Mesenchymal stem cell (in vitro differentiated cells and primary cell): ENCODE measurements around the gene GANC.
A peak's percentile ranks its signal among the peaks of the same experiment; 100 is the strongest.
"Not testable (repeated sequence)": the region's sequence is repeated elsewhere in the genome, so short reads cannot be mapped to it uniquely, and the experiment has no call there.

Source experiments
- DNase-seq: peaks from one replicate; pipeline ENCODE4 v3.0.0-alpha.2; 2013
- H2AFZ ChIP-seq: one replicate; pipeline ENCODE4 v1.6.1; 2013; ENCODE audit warnings: low read depth, mild to moderate bottlenecking, control low read depth, inconsistent platforms, low read length, moderate library complexity
- H2AK5ac ChIP-seq: 2 replicates; pipeline ENCODE4 v1.6.1; 2013; ENCODE audit warnings: low read length, moderate library complexity, mild to moderate bottlenecking, inconsistent platforms; ENCODE audit not compliant: severe bottlenecking
- H2BK120ac ChIP-seq: one replicate; pipeline ENCODE4 v1.6.1; 2013; ENCODE audit warnings: low read depth, mild to moderate bottlenecking, inconsistent platforms, low read length, moderate library complexity
- H2BK12ac ChIP-seq, 2 experiments: one replicate each; pipeline ENCODE4 v1.6.1; 2013; ENCODE audit warnings: inconsistent platforms in 2 of 2, low read length in 2 of 2, mild to moderate bottlenecking in 2 of 2, moderate library complexity in 2 of 2, control low read depth in 1 of 2
- H2BK15ac ChIP-seq: one replicate; pipeline ENCODE4 v1.6.1; 2013; ENCODE audit warnings: mild to moderate bottlenecking, low read depth, inconsistent platforms; ENCODE audit not compliant: poor library complexity, severe bottlenecking
- H2BK5ac ChIP-seq: 2 replicates; pipeline ENCODE4 v1.6.1; 2013; ENCODE audit warnings: low read depth, mild to moderate bottlenecking, low read length, control low read depth, inconsistent platforms; ENCODE audit not compliant: poor library complexity, severe bottlenecking
- H3K14ac ChIP-seq, 2 experiments: one replicate each; pipeline ENCODE4 v1.6.1; 2013; ENCODE audit warnings: inconsistent platforms in 2 of 2, low read length in 2 of 2, control low read depth in 1 of 2, mild to moderate bottlenecking in 1 of 2, moderate library complexity in 1 of 2
- H3K18ac ChIP-seq, 2 experiments: one replicate each; pipeline ENCODE4 v1.6.1; 2013; ENCODE audit warnings: inconsistent platforms in 2 of 2, low read length in 2 of 2, control low read depth in 1 of 2, low read depth in 1 of 2, mild to moderate bottlenecking in 1 of 2
- H3K23ac ChIP-seq, 2 experiments: one replicate each; pipeline ENCODE4 v1.6.1; 2013; ENCODE audit warnings: inconsistent platforms in 2 of 2, low read length in 2 of 2, mild to moderate bottlenecking in 2 of 2, moderate library complexity in 2 of 2, control low read depth in 1 of 2
- H3K27ac ChIP-seq: 2 replicates; pipeline ENCODE4 v1.5.1; 2013; ENCODE audit warnings: mild to moderate bottlenecking, moderate library complexity, low read length, control low read depth, inconsistent platforms; ENCODE audit not compliant: poor library complexity, severe bottlenecking
- H3K27me3 ChIP-seq, 2 experiments: 2 replicates each; pipeline versions ENCODE4 v1.6.1 to v1.7.0; 2013; ENCODE audit warnings: low read length in 2 of 2, mild to moderate bottlenecking in 2 of 2, moderate library complexity in 2 of 2, control low read depth in 1 of 2, inconsistent platforms in 1 of 2; ENCODE audit not compliant: control insufficient read depth in 1 of 2, insufficient read depth in 1 of 2
- H3K36me3 ChIP-seq, 2 experiments: 2 replicates each; pipeline versions ENCODE4 v1.6.1 to v1.7.0; 2013; ENCODE audit warnings: low read length in 2 of 2, control low read depth in 1 of 2, inconsistent platforms in 1 of 2, low read depth in 1 of 2, mild to moderate bottlenecking in 1 of 2; ENCODE audit not compliant: insufficient read depth in 2 of 2, control insufficient read depth in 1 of 2
- H3K4ac ChIP-seq, 2 experiments: one replicate each; pipeline ENCODE4 v1.6.1; 2013; ENCODE audit warnings: inconsistent platforms in 2 of 2, low read length in 2 of 2, mild to moderate bottlenecking in 2 of 2, moderate library complexity in 2 of 2, control low read depth in 1 of 2, low read depth in 1 of 2
- H3K4me1 ChIP-seq: 2 replicates; pipeline ENCODE4 v1.6.1; 2013; ENCODE audit warnings: low read depth, low read length, control low read depth; ENCODE audit not compliant: control insufficient read depth, insufficient read depth
- H3K4me2 ChIP-seq: 2 replicates; pipeline ENCODE4 v1.6.1; 2013; ENCODE audit warnings: low read length, mild to moderate bottlenecking, inconsistent platforms; ENCODE audit not compliant: poor library complexity, severe bottlenecking
- H3K4me3 ChIP-seq, 2 experiments: 2 replicates each; pipeline versions ENCODE4 v1.5.1 to v1.7.0; 2013; ENCODE audit warnings: low read length in 2 of 2, mild to moderate bottlenecking in 2 of 2, control low read depth in 1 of 2, low read depth in 1 of 2; ENCODE audit not compliant: insufficient read depth in 1 of 2
- H3K79me1 ChIP-seq: replicated peaks from 2 replicates; pipeline ENCODE4 v1.6.1; 2013; ENCODE audit warnings: mild to moderate bottlenecking, control low read depth, low read length, inconsistent platforms; ENCODE audit not compliant: poor library complexity, severe bottlenecking
- H3K9ac ChIP-seq: 2 replicates; pipeline ENCODE4 v1.7.0; 2013; ENCODE audit warnings: mild to moderate bottlenecking, low read length, moderate library complexity
- H3K9me3 ChIP-seq: 2 replicates; pipeline ENCODE4 v1.7.0; 2013; ENCODE audit warnings: mild to moderate bottlenecking, low read length; ENCODE audit not compliant: control insufficient read depth
- H4K8ac ChIP-seq: one replicate; pipeline ENCODE4 v1.6.1; 2013; ENCODE audit warnings: inconsistent platforms, mild to moderate bottlenecking, low read length, moderate library complexity
- H4K91ac ChIP-seq: one replicate; pipeline ENCODE4 v1.6.1; 2013; ENCODE audit warnings: mild to moderate bottlenecking, low read length, inconsistent platforms
- WGBS: methylation state at CpG from one replicate; pipeline ENCODE4 v1.1.7; 2013; ENCODE audit warnings: mixed read lengths; 5-methylcytosine and 5-hydroxymethylcytosine counted together

Gene GANC

DNA sequence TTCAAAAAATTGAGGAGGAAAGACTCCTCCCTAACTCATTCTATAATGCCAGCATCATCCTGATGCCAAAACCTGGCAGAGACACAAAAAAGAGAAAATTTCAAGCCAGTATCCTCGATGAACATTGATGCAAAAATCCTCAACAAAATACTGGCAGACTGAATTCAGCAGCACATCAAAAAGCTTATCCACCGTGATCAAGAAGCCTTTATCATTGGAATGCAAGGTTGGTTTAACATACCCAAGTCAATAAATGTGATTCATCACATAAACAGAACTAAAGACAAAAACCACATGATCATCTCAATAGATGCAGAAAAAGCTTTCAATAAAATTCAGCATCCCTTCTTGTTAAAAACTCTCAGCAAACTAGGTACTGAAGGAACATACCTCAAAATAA, 62.1 kb downstream of the GANC start:
- H3K4me3 ChIP-seq: peak overlapping the region in 1 of 2 experiments; percentile 4
- no peaks in the 10 kb centered on the region for H3K79me1 ChIP-seq
- no peak overlapping the region for H3K9ac ChIP-seq
- H3K23ac ChIP-seq: no peak overlapping the region
- H2BK15ac ChIP-seq: no peak overlapping the region
- no peak overlapping the region for H3K27ac ChIP-seq
- no peaks in the 10 kb centered on the region for H3K27me3 ChIP-seq
- no peak overlapping the region for H4K91ac ChIP-seq
- no peak for DNase-seq
- no peak overlapping the region for H2AFZ ChIP-seq
- WGBS: 92% methylated on average over 2 of the region's 2 CpGs
- H3K18ac ChIP-seq: no peak overlapping the region
- no peak overlapping the region for H3K14ac ChIP-seq
- peaks cover 22% of the 10 kb centered on the region for H3K9me3 ChIP-seq
- H2BK12ac ChIP-seq: no peak overlapping the region
- H3K36me3 ChIP-seq: peaks cover 0 to 34% of the 10 kb centered on the region in 2 experiments
- H3K4me2 ChIP-seq: no peak overlapping the region
- H3K4me1 ChIP-seq: no peaks in the 10 kb centered on the region
- no peak overlapping the region for H2BK120ac ChIP-seq
- no peak overlapping the region for H4K8ac ChIP-seq
- H2BK5ac ChIP-seq: no peak overlapping the region
- no peak overlapping the region for H3K4ac ChIP-seq
- H2AK5ac ChIP-seq: no peak overlapping the region

DNA sequence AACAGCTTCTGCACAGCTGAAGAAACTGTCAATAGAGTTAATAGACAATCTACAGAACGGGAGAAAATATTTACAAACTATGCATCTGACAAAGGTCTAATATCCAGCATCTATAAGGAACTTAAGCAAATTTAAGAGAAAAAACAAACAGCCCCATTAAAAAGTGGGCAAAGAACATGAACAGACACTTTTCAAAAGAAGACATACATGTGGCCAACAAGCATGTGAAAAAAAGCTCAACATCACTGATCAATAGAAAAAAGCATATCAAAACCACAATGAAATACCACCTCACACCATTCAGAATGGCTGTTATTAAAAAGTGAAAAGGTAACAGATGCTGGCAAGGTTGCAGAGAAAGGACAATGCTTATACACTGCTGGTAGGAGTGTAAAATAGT, 63.6 kb downstream of the GANC start:
- H3K23ac ChIP-seq: not testable (repeated sequence)
- WGBS: 100% methylated on average over 1 of the region's 1 CpG

DNA sequence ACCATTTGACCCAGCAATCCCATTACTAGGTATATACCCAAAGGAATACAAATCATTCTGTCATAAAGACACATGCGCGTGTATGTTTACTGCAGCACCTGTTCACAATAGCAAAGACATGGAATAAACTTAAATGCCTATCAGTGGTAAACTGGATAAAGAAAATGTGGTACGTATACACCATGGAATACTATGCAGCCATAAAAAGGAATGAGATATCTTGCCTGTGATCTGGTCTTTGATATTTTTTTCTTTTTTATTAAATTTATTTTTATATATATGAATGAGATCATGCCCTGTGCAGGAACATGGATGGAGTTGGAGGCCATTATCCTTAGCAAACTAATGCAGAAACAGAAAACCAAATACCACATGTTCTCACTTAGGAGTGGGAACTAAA, 64.1 kb downstream of the GANC start:
- H4K8ac ChIP-seq, H4K91ac ChIP-seq, H2AK5ac ChIP-seq, H3K14ac ChIP-seq, H3K18ac ChIP-seq, H3K4me3 ChIP-seq, H2BK120ac ChIP-seq, H2BK12ac ChIP-seq, H3K9ac ChIP-seq, H3K4me2 ChIP-seq, H3K27me3 ChIP-seq, H3K27ac ChIP-seq, H3K79me1 ChIP-seq, H2BK5ac ChIP-seq, H2AFZ ChIP-seq, H3K23ac ChIP-seq, H2BK15ac ChIP-seq, H3K4me1 ChIP-seq, H3K4ac ChIP-seq, DNase-seq: not testable (repeated sequence)
- peaks cover 0 to 24% of the 10 kb centered on the region in 2 experiments for H3K36me3 ChIP-seq
- 100% methylated on average over 3 of the region's 3 CpGs for WGBS
- peaks cover 22% of the 10 kb centered on the region for H3K9me3 ChIP-seq

More for the DNA sequence above, 63.6 kb downstream of the GANC start:
- H4K91ac ChIP-seq, H2AK5ac ChIP-seq, H2BK12ac ChIP-seq, H2AFZ ChIP-seq, H2BK5ac ChIP-seq, H3K9ac ChIP-seq, H3K4me3 ChIP-seq, H2BK15ac ChIP-seq, H3K14ac ChIP-seq, H3K27me3 ChIP-seq, H3K27ac ChIP-seq, H3K4me2 ChIP-seq, H3K4me1 ChIP-seq, H3K79me1 ChIP-seq, H3K18ac ChIP-seq, DNase-seq, H4K8ac ChIP-seq, H2BK120ac ChIP-seq, H3K4ac ChIP-seq: not testable (repeated sequence)
- peaks cover 22% of the 10 kb centered on the region for H3K9me3 ChIP-seq
- peaks cover 0 to 24% of the 10 kb centered on the region in 2 experiments for H3K36me3 ChIP-seq

- no peak overlapping the region for H3K27ac ChIP-seq
- H2BK5ac ChIP-seq: no peak overlapping the region
- H3K9ac ChIP-seq: no peak overlapping the region
- H2BK120ac ChIP-seq: no peak overlapping the region
- H3K27me3 ChIP-seq: no peaks in the 10 kb centered on the region
- H3K4me1 ChIP-seq: no peaks in the 10 kb centered on the region
- H2BK15ac ChIP-seq: no peak overlapping the region
- no peak overlapping the region for H3K4ac ChIP-seq
- no peak overlapping the region for H2AK5ac ChIP-seq
- no peak overlapping the region for H2BK12ac ChIP-seq
- no peak overlapping the region for H3K4me2 ChIP-seq
- no peaks in the 10 kb centered on the region for H3K79me1 ChIP-seq
- H4K91ac ChIP-seq: no peak overlapping the region
- H3K36me3 ChIP-seq: peaks cover under 1 to 31% of the 10 kb centered on the region in 2 experiments
- no peak overlapping the region for H3K23ac ChIP-seq
- DNase-seq: peak; percentile 9
- no peak overlapping the region for H3K14ac ChIP-seq
- no peak overlapping the region for H3K4me3 ChIP-seq
- H2AFZ ChIP-seq: no peak overlapping the region
- no peak overlapping the region for H4K8ac ChIP-seq
- no peak overlapping the region for H3K18ac ChIP-seq
- no CpG with 5 or more reads among the region's 2 CpGs for WGBS
- H3K9me3 ChIP-seq: peaks cover 20% of the 10 kb centered on the region
Observed at GRCh38 chr15:42338500-42338899, 65.5 kb downstream of the GANC start.
